HepG2 (cell line): ENCODE results near the gene PRDM10. TPM values are rescaled to one million over a fixed set of nuclear protein-coding genes. Genes with fewer than 3 reads are reported as not detected.
A peak's percentile ranks its signal among the peaks of the same experiment; 100 is the strongest.

Experiments
- ATAC-seq: fragments of 200-7000 bp; cut with Tn5 transposase; 3 replicates; pipeline ENCODE4 v1.9.1; 2020; ENCODE audit warnings: mild to moderate bottlenecking, moderate library complexity
- BruUV-seq: library from RNA; stranded (reverse); fragments of 400-500 nt; replicated peaks from 2 replicates; lab custom pipeline; 2021; lab: Mats Ljungman, UMichigan
- CTCF ChIA-PET: fragments of 300-600 bp; formaldehyde crosslinking; extraction: SDS; loops from one replicate; lab custom pipeline; 2021; ENCODE audit warnings: low total read pairs, inconsistent platforms, low intra/inter-chr PET ratio; lab: Yijun Ruan, JAX
- POLR2A ChIA-PET: fragments of 350-600 bp; sonication (Branson Sonifier 250); formaldehyde crosslinking; loops from one replicate; lab custom pipeline; 2020; ENCODE audit warnings: antibody characterized with exemption, inconsistent platforms; lab: Yijun Ruan, JAX
- DNase-seq: peaks from one replicate; pipeline ENCODE4 v3.0.0-alpha.2; 2015; ENCODE audit warnings: low spot score
- FAIRE-seq: peaks from 3 replicates; lab custom pipeline; 2011; peaks lifted over from hg19 to GRCh38; lab: Jason Lieb, UNC
- H2AFZ ChIP-seq: one replicate; pipeline ENCODE4 v1.6.1; 2011; ENCODE audit warnings: low read length, inconsistent platforms
- H3K27ac ChIP-seq: fragments of 300-600 bp; 3 replicates; pipeline ENCODE4 v1.8.0; 2011; ENCODE audit warnings: mixed run types, mild to moderate bottlenecking, mixed read lengths, low read length, inconsistent platforms; ENCODE audit not compliant: insufficient read depth; ENCODE audit errors: extremely low read length
- H3K27me3 ChIP-seq, 2 experiments: fragments of 200-600 bp in 1 of 2; 2 replicates in 1 of 2; 3 replicates in 1 of 2; pipeline versions ENCODE4 v1.6.0 to v1.8.0; 2011; ENCODE audit warnings: low read length in 2 of 2, mild to moderate bottlenecking in 2 of 2, moderate library complexity in 2 of 2, inconsistent platforms in 1 of 2; ENCODE audit not compliant: insufficient read depth in 2 of 2, control insufficient read depth in 1 of 2
- H3K36me3 ChIP-seq, 2 experiments: fragments of 200-600 bp in 1 of 2; replicated peaks in 1 of 2; 2 replicates in 1 of 2; 3 replicates in 1 of 2; pipeline versions ENCODE4 v1.5.1 to v1.8.0; 2011; ENCODE audit warnings: low read length in 2 of 2, inconsistent platforms in 1 of 2; ENCODE audit not compliant: insufficient read depth in 2 of 2, control insufficient read depth in 1 of 2
- H3K4me1 ChIP-seq: 2 replicates; pipeline ENCODE4 v1.5.1; 2012; ENCODE audit warnings: low read length, inconsistent platforms; ENCODE audit not compliant: insufficient read depth
- H3K4me2 ChIP-seq: 2 replicates; pipeline ENCODE4 v1.6.0; 2011; ENCODE audit warnings: low read depth, low read length, inconsistent platforms
- H3K4me3 ChIP-seq, 3 experiments: fragments of 200-600 bp in 1 of 3; sonication (generic), shearing (Covaris generic) in 1 of 3; replicated peaks in 1 of 3; 2 replicates each; pipeline ENCODE4 v1.5.1; 2011 to 2016; ENCODE audit warnings: low read length in 3 of 3, inconsistent platforms in 2 of 3, low read depth in 2 of 3, mild to moderate bottlenecking in 2 of 3, control low read depth in 1 of 3, mixed read lengths in 1 of 3; ENCODE audit not compliant: insufficient read depth in 1 of 3
- H3K79me2 ChIP-seq: one replicate; pipeline ENCODE4 v1.6.1; 2011; ENCODE audit warnings: low read length, inconsistent platforms; ENCODE audit not compliant: insufficient read depth
- H3K9ac ChIP-seq: 2 replicates; pipeline ENCODE4 v1.6.0; 2011; ENCODE audit warnings: mild to moderate bottlenecking, low read depth, low read length, inconsistent platforms; ENCODE audit not compliant: insufficient read depth
- H3K9me3 ChIP-seq: 2 replicates; pipeline ENCODE4 v1.5.1; 2012; ENCODE audit warnings: mild to moderate bottlenecking, low read length
- H4K20me1 ChIP-seq: 2 replicates; pipeline ENCODE4 v1.6.0; 2011; ENCODE audit warnings: inconsistent platforms, mild to moderate bottlenecking, low read length, moderate library complexity; ENCODE audit not compliant: insufficient read depth
- EED ChIP-seq: sonication (generic); formaldehyde crosslinking; IDR thresholded peaks from 2 replicates; pipeline ENCODE4 v1.5.0; 2020; ENCODE audit warnings: mild to moderate bottlenecking, missing genetic modification reagents
- KDM3A ChIP-seq: IDR thresholded peaks from 2 replicates; pipeline ENCODE4 v1.6.1; 2018; ENCODE audit warnings: low read depth, missing compliant biosample characterization
- RBM39 ChIP-seq: fragments of 200-400 bp; formaldehyde crosslinking; IDR thresholded peaks from one replicate; pipeline ENCODE4 v1.6.1; 2018; ENCODE audit warnings: antibody characterized with exemption, mild to moderate bottlenecking, low read depth, low read length; ENCODE audit not compliant: poor library complexity, severe bottlenecking
- THYN1 ChIP-seq: sonication (generic); formaldehyde crosslinking; IDR thresholded peaks from 2 replicates; pipeline ENCODE4 v1.8.1; 2023; ENCODE audit warnings: low read depth, mild to moderate bottlenecking, moderate library complexity, missing genetic modification reagents, borderline replicate concordance
- ZBTB21 ChIP-seq: sonication (generic); formaldehyde crosslinking; IDR thresholded peaks from 2 replicates; pipeline ENCODE4 v1.4.0; 2020; ENCODE audit warnings: missing genetic modification reagents
- ZC3H13 ChIP-seq: sonication (generic); formaldehyde crosslinking; IDR thresholded peaks from 2 replicates; pipeline ENCODE4 v1.8.1; 2023; ENCODE audit warnings: mild to moderate bottlenecking, missing genetic modification reagents, moderate library complexity
- ZNF367 ChIP-seq: sonication (generic); formaldehyde crosslinking; IDR thresholded peaks from 2 replicates; pipeline ENCODE4 v1.4.0; 2020; ENCODE audit warnings: missing genetic modification reagents, borderline replicate concordance
- ZNF556 ChIP-seq: sonication (generic); formaldehyde crosslinking; IDR thresholded peaks from 2 replicates; pipeline ENCODE4 v1.4.0; 2020; ENCODE audit warnings: mild to moderate bottlenecking, missing genetic modification reagents, borderline replicate concordance
- ZNF703 ChIP-seq: sonication (generic); formaldehyde crosslinking; IDR thresholded peaks from 2 replicates; pipeline ENCODE4 v1.5.1; 2020; ENCODE audit warnings: missing genetic modification reagents, mild to moderate bottlenecking, moderate library complexity, borderline replicate concordance
- whole genome bisulfite sequencing: methylation state at CpG from one replicate; pipeline ENCODE4 v1.1.6; 2017; ENCODE audit warnings: low lambda C conversion rate; 5-methylcytosine and 5-hydroxymethylcytosine counted together
- in situ Hi-C: cut with HindIII; loops from 2 replicates; pipeline ENCODE4 v1.10.0; 2017; ENCODE audit warnings: low pct_unique_long_range_greater_than_20kb; ENCODE audit not compliant: extremely low pct_ligation_motif_present
- intact Hi-C: fragments of 100-400 bp; cut with micrococcal nuclease; formaldehyde crosslinking; loops from one replicate; pipeline ENCODE4 v1.10.0; 2022; ENCODE audit not compliant: unreplicated experiment
- polyA plus RNA-seq, 8 experiments: library from polyadenylated mRNA; depleted of rRNA in 3 of 8; stranded (reverse) in 7 of 8; unstranded in 1 of 8; fragments of >200 nt; fragmentation: Illumina TruSeq in 4 of 8; extraction: Trizol in 4 of 8; gene quantifications; 2 replicates each; pipeline versions ENCODE4 v1.2.1 to v1.2.3, GENCODE V29; 2011 to 2016; ENCODE audit warnings: low read depth in 4 of 8, missing spikeins in 1 of 8, mixed read lengths in 1 of 8; ENCODE audit not compliant: insufficient read depth in 1 of 8
- total RNA-seq, 5 experiments: library from RNA; depleted of rRNA; stranded (reverse); fragments of >200 nt; fragmentation: Illumina TruSeq; extraction: Trizol; gene quantifications; 2 replicates each; pipeline ENCODE4 v1.2.3, GENCODE V29; 2016; ENCODE audit warnings: low read depth in 1 of 5
- TF ChIP-seq, protein P1 (sequence below): sonication (generic); formaldehyde crosslinking; IDR thresholded peaks from 2 replicates; pipeline ENCODE4 v1.8.1; 2023; ENCODE audit warnings: mild to moderate bottlenecking, inconsistent platforms, moderate library complexity, missing genetic modification reagents, borderline replicate concordance
- TF ChIP-seq, protein P2 (sequence below): sonication (generic); formaldehyde crosslinking; IDR thresholded peaks from 2 replicates; pipeline ENCODE4 v1.5.1; 2020; ENCODE audit warnings: missing genetic modification reagents, mild to moderate bottlenecking, borderline replicate concordance
- TF ChIP-seq, protein P3 (sequence below): sonication (generic); formaldehyde crosslinking; IDR thresholded peaks from 2 replicates; pipeline ENCODE4 v1.5.1; 2020; ENCODE audit warnings: mild to moderate bottlenecking, missing genetic modification reagents, borderline replicate concordance
- TF ChIP-seq, protein P4 (sequence below): sonication (generic); formaldehyde crosslinking; IDR thresholded peaks from 2 replicates; pipeline ENCODE4 v1.4.0; 2020; ENCODE audit warnings: missing genetic modification reagents

The PRDM10 gene
- total and polyA plus RNA-seq, 2 of the 13 experiments (the other 11 are each of a cell fraction or from before 2014, with no cell fraction given) = 5.7 to 5.8 TPM

DNA sequence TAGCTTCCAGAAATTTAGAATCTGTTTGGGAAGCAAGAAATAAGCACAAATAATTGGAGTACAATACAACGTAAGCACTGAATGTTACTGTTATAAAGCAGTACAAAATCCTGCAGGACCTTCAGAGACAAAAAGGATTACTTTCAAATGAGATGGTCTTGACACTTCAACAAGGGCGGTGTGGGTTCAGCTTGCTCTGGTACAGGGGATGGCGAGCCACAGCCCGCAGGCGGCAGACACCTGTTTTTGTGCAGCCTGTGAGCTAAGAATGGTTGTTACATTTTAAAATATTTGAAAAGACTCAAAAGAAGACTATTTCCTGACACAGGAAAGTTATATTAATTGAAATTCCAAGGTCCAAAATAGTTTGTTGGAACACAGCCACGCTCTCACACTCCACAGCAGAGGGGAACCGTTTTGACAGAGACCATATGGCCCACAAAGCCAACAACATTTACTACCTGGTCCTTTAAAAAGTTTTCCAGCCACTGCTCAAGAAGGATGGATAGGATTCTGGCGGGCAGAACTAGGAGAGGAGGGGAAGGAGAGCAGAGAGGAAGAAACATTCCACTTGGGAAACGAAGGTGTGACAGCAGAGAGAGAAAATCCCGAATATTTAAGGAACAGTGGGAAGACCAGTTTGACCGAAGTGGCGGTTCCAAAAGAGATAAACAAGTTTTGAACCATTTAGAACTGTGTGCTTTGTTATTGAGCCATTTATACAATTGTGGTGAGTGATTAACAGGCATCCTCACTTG, 6.3 kb downstream of the PRDM10 start:
- Histone ChIP-seq H4K20me1 (no peaks in the 10 kb centered on the region), H3K79me2 (peaks cover 81% of the 10 kb centered on the region), H2AFZ (no peak overlapping the region), H3K27ac (peak overlapping the region; percentile 24), H3K27me3 (no peaks in the 10 kb centered on the region; a peak in 1 of 5 replicates), H3K9ac (no peak overlapping the region), H3K4me2 (no peak overlapping the region), H3K4me1 (peaks cover 83% of the 10 kb centered on the region), H3K4me3 (no peak overlapping the region), H3K9me3 (no peaks in the 10 kb centered on the region), H3K36me3 (no peaks in the 10 kb centered on the region; a peak in 1 of 5 replicates)
- ChIA-PET POLR2A (interaction anchor here (1.3 kb wide), 1 partner anchor 128 kb away, joined by 4 read pairs; no protein-coding TSS in a partner anchor), CTCF (no interaction called here)
- intact Hi-C loops = no loop called here
- FAIRE-seq (no peak), DNase-seq (no peak), ATAC-seq (no peak)
- 90% methylated on average over 12 of the region's 12 CpGs for WGBS
- no TSS peak for BruUV-seq
- in situ Hi-C loops = no loop called here
- TF ChIP-seq, protein P1, sequence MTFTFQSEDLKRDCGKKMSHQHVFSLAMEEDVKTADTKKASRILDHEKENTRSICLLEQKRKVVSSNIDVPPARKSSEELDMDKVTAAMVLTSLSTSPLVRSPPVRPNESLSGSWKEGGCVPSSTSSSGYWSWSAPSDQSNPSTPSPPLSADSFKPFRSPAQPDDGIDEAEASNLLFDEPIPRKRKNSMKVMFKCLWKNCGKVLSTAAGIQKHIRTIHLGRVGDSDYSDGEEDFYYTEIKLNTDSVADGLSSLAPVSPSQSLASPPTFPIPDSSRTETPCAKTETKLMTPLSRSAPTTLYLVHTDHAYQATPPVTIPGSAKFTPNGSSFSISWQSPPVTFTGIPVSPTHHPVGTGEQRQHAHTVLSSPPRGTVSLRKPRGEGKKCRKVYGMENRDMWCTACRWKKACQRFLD (CRISPR knock-in tag) = no peak
- TF ChIP-seq EED (no peak), RBM39 (no peak), KDM3A (CRISPR knock-in tag) (no peak), ZBTB21 (CRISPR knock-in tag) (no peak), ZC3H13 (no peak), ZNF367 (CRISPR knock-in tag) (no peak), ZNF703 (CRISPR knock-in tag) (no peak), ZNF556 (CRISPR knock-in tag) (no peak), THYN1 (no peak)
- TF ChIP-seq, protein P2, sequence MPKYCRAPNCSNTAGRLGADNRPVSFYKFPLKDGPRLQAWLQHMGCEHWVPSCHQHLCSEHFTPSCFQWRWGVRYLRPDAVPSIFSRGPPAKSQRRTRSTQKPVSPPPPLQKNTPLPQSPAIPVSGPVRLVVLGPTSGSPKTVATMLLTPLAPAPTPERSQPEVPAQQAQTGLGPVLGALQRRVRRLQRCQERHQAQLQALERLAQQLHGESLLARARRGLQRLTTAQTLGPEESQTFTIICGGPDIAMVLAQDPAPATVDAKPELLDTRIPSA (CRISPR knock-in tag) = no peak
- TF ChIP-seq, protein P3, sequence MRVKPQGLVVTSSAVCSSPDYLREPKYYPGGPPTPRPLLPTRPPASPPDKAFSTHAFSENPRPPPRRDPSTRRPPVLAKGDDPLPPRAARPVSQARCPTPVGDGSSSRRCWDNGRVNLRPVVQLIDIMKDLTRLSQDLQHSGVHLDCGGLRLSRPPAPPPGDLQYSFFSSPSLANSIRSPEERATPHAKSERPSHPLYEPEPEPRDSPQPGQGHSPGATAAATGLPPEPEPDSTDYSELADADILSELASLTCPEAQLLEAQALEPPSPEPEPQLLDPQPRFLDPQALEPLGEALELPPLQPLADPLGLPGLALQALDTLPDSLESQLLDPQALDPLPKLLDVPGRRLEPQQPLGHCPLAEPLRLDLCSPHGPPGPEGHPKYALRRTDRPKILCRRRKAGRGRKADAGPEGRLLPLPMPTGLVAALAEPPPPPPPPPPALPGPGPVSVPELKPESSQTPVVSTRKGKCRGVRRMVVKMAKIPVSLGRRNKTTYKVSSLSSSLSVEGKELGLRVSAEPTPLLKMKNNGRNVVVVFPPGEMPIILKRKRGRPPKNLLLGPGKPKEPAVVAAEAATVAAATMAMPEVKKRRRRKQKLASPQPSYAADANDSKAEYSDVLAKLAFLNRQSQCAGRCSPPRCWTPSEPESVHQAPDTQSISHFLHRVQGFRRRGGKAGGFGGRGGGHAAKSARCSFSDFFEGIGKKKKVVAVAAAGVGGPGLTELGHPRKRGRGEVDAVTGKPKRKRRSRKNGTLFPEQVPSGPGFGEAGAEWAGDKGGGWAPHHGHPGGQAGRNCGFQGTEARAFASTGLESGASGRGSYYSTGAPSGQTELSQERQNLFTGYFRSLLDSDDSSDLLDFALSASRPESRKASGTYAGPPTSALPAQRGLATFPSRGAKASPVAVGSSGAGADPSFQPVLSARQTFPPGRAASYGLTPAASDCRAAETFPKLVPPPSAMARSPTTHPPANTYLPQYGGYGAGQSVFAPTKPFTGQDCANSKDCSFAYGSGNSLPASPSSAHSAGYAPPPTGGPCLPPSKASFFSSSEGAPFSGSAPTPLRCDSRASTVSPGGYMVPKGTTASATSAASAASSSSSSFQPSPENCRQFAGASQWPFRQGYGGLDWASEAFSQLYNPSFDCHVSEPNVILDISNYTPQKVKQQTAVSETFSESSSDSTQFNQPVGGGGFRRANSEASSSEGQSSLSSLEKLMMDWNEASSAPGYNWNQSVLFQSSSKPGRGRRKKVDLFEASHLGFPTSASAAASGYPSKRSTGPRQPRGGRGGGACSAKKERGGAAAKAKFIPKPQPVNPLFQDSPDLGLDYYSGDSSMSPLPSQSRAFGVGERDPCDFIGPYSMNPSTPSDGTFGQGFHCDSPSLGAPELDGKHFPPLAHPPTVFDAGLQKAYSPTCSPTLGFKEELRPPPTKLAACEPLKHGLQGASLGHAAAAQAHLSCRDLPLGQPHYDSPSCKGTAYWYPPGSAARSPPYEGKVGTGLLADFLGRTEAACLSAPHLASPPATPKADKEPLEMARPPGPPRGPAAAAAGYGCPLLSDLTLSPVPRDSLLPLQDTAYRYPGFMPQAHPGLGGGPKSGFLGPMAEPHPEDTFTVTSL (CRISPR knock-in tag) = no peak
- TF ChIP-seq, protein P4, sequence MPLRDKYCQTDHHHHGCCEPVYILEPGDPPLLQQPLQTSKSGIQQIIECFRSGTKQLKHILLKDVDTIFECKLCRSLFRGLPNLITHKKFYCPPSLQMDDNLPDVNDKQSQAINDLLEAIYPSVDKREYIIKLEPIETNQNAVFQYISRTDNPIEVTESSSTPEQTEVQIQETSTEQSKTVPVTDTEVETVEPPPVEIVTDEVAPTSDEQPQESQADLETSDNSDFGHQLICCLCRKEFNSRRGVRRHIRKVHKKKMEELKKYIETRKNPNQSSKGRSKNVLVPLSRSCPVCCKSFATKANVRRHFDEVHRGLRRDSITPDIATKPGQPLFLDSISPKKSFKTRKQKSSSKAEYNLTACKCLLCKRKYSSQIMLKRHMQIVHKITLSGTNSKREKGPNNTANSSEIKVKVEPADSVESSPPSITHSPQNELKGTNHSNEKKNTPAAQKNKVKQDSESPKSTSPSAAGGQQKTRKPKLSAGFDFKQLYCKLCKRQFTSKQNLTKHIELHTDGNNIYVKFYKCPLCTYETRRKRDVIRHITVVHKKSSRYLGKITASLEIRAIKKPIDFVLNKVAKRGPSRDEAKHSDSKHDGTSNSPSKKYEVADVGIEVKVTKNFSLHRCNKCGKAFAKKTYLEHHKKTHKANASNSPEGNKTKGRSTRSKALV = no peak
